ENCODE results near the gene SMCP. TPM values are rescaled to one million over a fixed set of nuclear protein-coding genes. Genes with fewer than 3 reads are reported as not detected.

Gene SMCP
- total RNA-seq, 2 donors from 2014 or later = not detected

GRCh38 chr1:152933196-152933595, 55.1 kb downstream of the SMCP start:
- no peak overlapping the region for H3K9ac ChIP-seq (ENCODE audit: low read depth in 2 of 2, low read length in 2 of 2)
- H3K27ac ChIP-seq = no peak overlapping the region
- no peaks in the 10 kb centered on the region for H3K27me3 ChIP-seq
- H3K4me3 ChIP-seq = no peak overlapping the region
- no peaks in the 10 kb centered on the region for H3K36me3 ChIP-seq
- no peak for DNase-seq
- H3K4me1 ChIP-seq = no peaks in the 10 kb centered on the region
- intact Hi-C loops (cut with DNase I) = no loop called here
- H3K9me3 ChIP-seq = no peaks in the 10 kb centered on the region
- TF ChIP-seq CTCF (IDR thresholded peaks at IDR 0.05) = no peak

Other genes with a start within 250 kb of the SMCP start
- not detected for gene LCE2D, start 214.9 kb upstream of the SMCP start, total RNA-seq
- gene LCE2C, start 203.0 kb upstream of the SMCP start, total RNA-seq = not detected
- gene LCE2B, start 192.2 kb upstream of the SMCP start, total RNA-seq = not detected
- gene LCE2A, start 180.0 kb upstream of the SMCP start, total RNA-seq = not detected
- not detected for gene LCE4A, start 170.2 kb upstream of the SMCP start, total RNA-seq
- gene KPRP, start 120.3 kb upstream of the SMCP start, total RNA-seq = not detected
- not detected for gene LCE1F, start 103.2 kb upstream of the SMCP start, total RNA-seq
- gene LCE1E, start 92.1 kb upstream of the SMCP start, total RNA-seq = not detected
- not detected for gene LCE1D, start 81.6 kb upstream of the SMCP start, total RNA-seq
- gene LCE1C, start 71.7 kb upstream of the SMCP start, total RNA-seq = not detected
- gene LCE1B, start 66.4 kb upstream of the SMCP start, total RNA-seq = not detected
- gene LCE1A, start 50.8 kb upstream of the SMCP start, total RNA-seq = not detected
- not detected for gene LCE6A, start 35.5 kb upstream of the SMCP start, total RNA-seq
- gene LCE7A, start 18.3 kb upstream of the SMCP start, total RNA-seq = not detected
- not detected for gene IVL, start 30.2 kb downstream of the SMCP start, total RNA-seq
- not detected for gene SPRR5, start 68.9 kb downstream of the SMCP start, total RNA-seq
- not detected for gene SPRR4, start 92.3 kb downstream of the SMCP start, total RNA-seq
- not detected for gene SPRR1A, start 105.8 kb downstream of the SMCP start, total RNA-seq
- not detected for gene SPRR3, start 123.4 kb downstream of the SMCP start, total RNA-seq
- gene SPRR1B, start 152.9 kb downstream of the SMCP start, total RNA-seq = not detected
- gene SPRR2D, start 162.8 kb downstream of the SMCP start, total RNA-seq = not detected
- gene SPRR2A, start 179.2 kb downstream of the SMCP start, total RNA-seq = not detected
- gene SPRR2B, start 193.3 kb downstream of the SMCP start, total RNA-seq = not detected
- gene SPRR2E, start 216.2 kb downstream of the SMCP start, total RNA-seq = not detected
- not detected for gene SPRR2F, start 235.2 kb downstream of the SMCP start, total RNA-seq

Measured in colonic mucosa (tissue), 4 donors.